Measurements from ENCODE around the gene PBX3.

PBX3 gene

DNA sequence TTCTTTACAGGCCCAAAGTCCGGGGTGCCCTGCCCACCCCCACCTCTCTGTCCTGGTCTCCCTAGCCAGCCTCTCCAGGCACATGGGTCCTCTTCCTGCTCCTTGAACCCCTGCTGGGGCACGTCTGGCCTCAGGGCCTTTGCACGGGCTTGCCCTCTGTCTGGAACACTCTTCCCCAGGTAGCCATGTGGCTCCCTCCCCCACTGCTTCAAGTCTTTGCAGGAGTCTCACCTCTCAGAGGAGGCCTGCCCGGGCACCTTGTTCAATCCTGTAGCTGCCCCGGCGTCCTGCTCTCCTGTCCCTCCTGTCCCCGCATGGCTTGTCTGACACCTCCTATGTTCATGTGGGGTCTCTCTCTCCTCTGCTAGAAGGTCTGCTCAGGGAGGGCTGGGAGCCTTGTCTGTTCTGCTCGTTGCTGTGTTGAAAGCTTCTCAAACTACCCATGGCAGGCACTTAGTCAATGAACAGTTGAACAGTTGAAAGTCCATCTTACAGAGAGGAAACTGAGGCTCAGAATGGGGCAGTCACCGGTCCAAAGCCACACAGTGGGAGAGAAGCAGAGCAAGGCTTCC is 241.4 kb downstream of the PBX3 start:
- no peak overlapping the region for H3K4me3 ChIP-seq (ENCODE audit: low read depth, low read length)
- DNase-seq (ENCODE audit: low read depth), result no peak
- TF ChIP-seq, protein P1, sequence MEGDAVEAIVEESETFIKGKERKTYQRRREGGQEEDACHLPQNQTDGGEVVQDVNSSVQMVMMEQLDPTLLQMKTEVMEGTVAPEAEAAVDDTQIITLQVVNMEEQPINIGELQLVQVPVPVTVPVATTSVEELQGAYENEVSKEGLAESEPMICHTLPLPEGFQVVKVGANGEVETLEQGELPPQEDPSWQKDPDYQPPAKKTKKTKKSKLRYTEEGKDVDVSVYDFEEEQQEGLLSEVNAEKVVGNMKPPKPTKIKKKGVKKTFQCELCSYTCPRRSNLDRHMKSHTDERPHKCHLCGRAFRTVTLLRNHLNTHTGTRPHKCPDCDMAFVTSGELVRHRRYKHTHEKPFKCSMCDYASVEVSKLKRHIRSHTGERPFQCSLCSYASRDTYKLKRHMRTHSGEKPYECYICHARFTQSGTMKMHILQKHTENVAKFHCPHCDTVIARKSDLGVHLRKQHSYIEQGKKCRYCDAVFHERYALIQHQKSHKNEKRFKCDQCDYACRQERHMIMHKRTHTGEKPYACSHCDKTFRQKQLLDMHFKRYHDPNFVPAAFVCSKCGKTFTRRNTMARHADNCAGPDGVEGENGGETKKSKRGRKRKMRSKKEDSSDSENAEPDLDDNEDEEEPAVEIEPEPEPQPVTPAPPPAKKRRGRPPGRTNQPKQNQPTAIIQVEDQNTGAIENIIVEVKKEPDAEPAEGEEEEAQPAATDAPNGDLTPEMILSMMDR (IDR thresholded peaks at IDR 0.05; ENCODE audit: insufficient read depth, low read depth, low read length, missing control alignments), result no peak

DNA sequence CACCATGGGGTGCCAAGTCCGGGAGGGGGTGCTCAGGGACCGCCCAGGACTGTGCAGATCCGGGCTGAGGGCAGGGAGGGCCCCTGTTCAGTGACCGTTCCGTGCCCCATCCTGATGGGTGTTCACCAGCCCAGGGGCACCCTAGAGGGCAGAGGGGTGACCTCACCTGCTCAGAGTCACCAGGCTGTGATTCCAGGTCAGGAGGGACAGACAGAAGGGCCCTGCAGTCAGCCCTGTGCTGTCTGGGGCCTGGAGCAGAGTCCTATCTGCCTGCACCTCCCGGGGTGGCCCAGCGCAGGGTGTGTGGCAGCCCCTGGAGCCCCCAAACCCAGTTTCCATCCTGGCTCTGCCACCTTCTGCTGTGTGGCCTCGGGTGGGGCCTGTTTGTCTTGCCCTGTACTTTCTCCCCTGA is 241.9 kb downstream of the PBX3 start:
- TF ChIP-seq, protein P1 (IDR thresholded peaks at IDR 0.05; ENCODE audit: insufficient read depth, low read depth, low read length, missing control alignments), result no peak
- H3K4me3 ChIP-seq (ENCODE audit: low read depth, low read length), result no peak overlapping the region
- DNase-seq (ENCODE audit: low read depth), result no peak

DNA sequence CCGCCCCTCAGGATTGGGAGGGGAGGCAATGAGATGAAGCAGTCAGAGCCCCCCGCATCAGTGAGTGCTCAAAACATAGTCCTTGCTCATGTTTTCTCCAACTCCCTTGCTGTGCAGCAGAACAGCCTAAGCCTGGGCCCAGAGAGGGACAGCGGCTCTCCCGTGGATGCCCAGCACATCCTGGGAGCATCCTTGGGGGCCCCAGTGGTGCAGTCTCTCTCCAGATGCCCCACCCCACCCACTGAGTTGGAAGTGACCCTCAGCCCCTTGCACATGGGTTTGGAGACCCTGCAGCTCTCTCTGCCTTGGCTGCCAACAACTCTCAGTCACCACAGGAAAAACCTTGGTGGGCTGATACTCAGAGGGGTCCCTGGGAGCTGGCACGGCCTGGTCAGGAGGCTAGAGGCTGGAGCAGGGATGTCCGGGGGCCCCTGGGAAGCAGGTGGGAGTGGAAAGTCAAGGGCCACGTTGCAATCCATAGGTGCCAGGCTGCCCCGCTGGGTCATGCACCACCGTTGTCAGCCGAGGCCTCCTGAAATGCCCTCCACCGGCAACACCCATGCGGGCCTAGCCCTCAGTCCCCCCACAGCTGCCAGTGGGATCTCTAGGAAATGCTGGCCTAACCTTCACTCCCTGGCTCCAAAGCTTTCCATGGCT is 242.5 kb downstream of the PBX3 start:
- no peak for DNase-seq (ENCODE audit: low read depth)
- TF ChIP-seq, protein P1 (IDR thresholded peaks at IDR 0.05; ENCODE audit: insufficient read depth, low read depth, low read length, missing control alignments), result no peak
- H3K4me3 ChIP-seq (ENCODE audit: low read depth, low read length), result no peak overlapping the region

DNA sequence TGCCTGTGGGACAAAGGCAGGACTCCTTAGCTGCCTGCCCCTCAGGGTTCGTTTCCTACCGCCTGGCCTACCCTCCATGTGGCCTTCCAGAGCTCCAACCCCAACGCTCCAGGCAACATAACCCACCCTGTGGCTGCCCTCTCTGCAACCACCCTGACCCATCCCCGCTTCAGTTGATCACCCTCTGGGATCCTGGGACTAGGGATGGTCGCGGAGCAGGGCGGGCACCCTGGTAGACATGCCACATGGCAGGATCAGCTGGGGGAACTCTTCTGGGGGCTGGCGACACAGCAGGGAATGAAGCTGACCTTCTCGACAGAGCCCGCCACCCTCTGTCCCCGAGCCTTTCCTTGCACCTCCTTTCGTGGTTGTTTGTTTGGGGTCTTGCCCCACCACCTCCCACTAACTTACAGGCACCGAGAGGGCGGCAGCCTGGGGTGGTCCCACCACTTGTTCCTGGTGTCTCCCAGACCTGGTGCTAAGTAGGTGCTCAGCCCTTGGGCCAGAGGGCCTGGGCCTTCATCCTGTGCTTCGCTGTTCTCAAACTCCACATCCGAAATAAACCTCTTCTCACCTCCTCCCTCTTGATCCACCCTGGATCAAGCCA is 243.1 kb downstream of the PBX3 start:
- H3K4me3 ChIP-seq (ENCODE audit: low read depth, low read length), result no peak overlapping the region
- DNase-seq (ENCODE audit: low read depth), result no peak
- TF ChIP-seq, protein P1 (IDR thresholded peaks at IDR 0.05; ENCODE audit: insufficient read depth, low read depth, low read length, missing control alignments), result no peak

DNA sequence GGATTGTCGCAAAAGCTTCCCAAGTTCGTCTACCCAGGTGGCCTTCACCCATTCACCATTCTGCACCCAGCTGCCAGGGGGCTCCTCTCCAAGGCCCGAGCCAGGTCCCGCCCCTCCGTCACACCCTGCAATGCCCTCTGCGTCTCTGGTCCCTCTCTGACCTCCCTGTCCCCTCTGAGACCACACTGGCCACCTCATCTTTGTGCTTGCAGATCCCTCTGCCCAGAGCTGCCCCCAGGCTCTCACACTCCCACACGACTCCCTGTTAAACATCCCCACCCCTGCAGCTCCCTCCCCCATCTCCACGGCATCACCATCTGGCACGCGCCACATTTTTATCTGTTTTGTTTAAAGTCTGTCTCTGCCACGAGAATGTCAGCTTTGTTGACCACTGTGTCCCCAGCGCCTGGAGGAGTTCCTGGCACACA is 243.6 kb downstream of the PBX3 start:
- H3K4me3 ChIP-seq (ENCODE audit: low read depth, low read length), result no peak overlapping the region
- TF ChIP-seq, protein P1 (IDR thresholded peaks at IDR 0.05; ENCODE audit: insufficient read depth, low read depth, low read length, missing control alignments), result no peak
- no peak for DNase-seq (ENCODE audit: low read depth)

DNA sequence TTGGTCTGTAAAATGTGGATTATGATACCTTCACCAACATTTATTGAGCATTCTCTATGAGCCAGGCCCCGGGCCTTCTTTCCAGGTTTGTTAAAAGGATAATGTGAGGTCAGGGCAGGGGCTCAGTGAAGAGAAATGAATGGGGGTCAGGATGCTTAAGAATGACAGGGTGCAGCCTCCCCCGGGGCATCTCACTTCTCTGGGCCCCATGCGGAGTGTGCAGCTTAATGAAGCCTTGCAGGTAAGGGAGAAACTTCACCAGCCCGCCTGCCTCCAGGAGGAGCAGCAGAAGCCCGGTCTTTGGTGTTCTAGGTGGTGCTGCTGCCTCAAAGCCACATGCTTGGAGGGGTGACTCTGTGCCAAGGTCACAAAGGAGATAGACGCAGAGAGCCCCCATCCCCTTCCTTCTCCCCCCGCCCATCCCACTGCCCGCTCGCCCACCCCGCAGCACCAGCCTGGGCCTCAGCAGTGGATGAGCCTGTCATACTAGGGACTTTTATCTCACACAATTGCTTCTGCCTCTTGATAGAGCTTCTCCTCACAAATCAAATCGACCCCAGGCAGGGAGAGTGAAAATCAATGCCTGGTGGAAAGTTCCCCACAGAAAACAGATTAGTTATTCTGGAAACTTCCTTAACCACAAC is 244.8 kb downstream of the PBX3 start:
- H3K4me3 ChIP-seq (ENCODE audit: low read depth, low read length), result no peak overlapping the region
- TF ChIP-seq, protein P1 (IDR thresholded peaks at IDR 0.05; ENCODE audit: insufficient read depth, low read depth, low read length, missing control alignments), result no peak
- no peak for DNase-seq (ENCODE audit: low read depth)
